Natural killer cell (primary cell): ENCODE measurements around the gene HSPA12A. TPM values are rescaled to one million over a fixed set of nuclear protein-coding genes. Genes with fewer than 3 reads are reported as not detected.

ENCODE experiments used
- ATAC-seq, 3 donors: fragments of 150-1000 bp in 2 of 3; fragments of 200-7000 bp in 1 of 3; cut with Tn5 transposase; 1 replicate in 1 of 3; 2 replicates in 2 of 3; pipeline ENCODE4 v1.10.0; 2021; ENCODE audit warnings: mild to moderate bottlenecking in 2 of 3, moderate library complexity in 2 of 3
- DNase-seq, 2 donors: peaks; one replicate each; pipeline versions ENCODE4 v3.0.0 to v3.0.0-alpha.2; 2013 to 2021; ENCODE audit warnings: mixed read lengths in 1 of 2
- H3K27ac ChIP-seq: one replicate; pipeline ENCODE4 v1.5.1; 2013; ENCODE audit warnings: mild to moderate bottlenecking, low read length
- H3K27me3 ChIP-seq: one replicate; pipeline ENCODE4 v1.6.1; 2013; ENCODE audit warnings: low read length; ENCODE audit not compliant: control insufficient read depth, insufficient read depth
- H3K36me3 ChIP-seq: one replicate; pipeline ENCODE4 v1.6.1; 2013; ENCODE audit warnings: low read length; ENCODE audit not compliant: control insufficient read depth, insufficient read depth
- H3K4me1 ChIP-seq: one replicate; pipeline ENCODE4 v1.6.1; 2013; ENCODE audit warnings: low read length; ENCODE audit not compliant: control insufficient read depth, insufficient read depth
- H3K4me3 ChIP-seq: one replicate; pipeline ENCODE4 v1.5.1; 2013; ENCODE audit warnings: low read length
- H3K9me3 ChIP-seq: one replicate; pipeline ENCODE4 v1.6.1; 2013; ENCODE audit warnings: low read length; ENCODE audit not compliant: control insufficient read depth, insufficient read depth
- H3K27ac Mint-ChIP-seq, 2 donors: one replicate each; pipeline ENCODE4 v1.8.0; 2022; ENCODE audit warnings: mild to moderate bottlenecking in 2 of 2, mixed read lengths in 2 of 2, moderate library complexity in 1 of 2
- H3K27me3 Mint-ChIP-seq, 2 donors: one replicate each; pipeline ENCODE4 v1.8.0; 2022; ENCODE audit warnings: low read depth in 2 of 2, mixed read lengths in 2 of 2
- H3K36me3 Mint-ChIP-seq: one replicate; pipeline ENCODE4 v1.8.0; 2022; ENCODE audit warnings: mixed read lengths
- H3K4me1 Mint-ChIP-seq, 2 donors: one replicate each; pipeline ENCODE4 v1.8.0; 2022; ENCODE audit warnings: mixed read lengths in 2 of 2
- H3K4me3 Mint-ChIP-seq: one replicate; pipeline ENCODE4 v1.8.0; 2022; ENCODE audit warnings: mild to moderate bottlenecking, moderate library complexity, mixed read lengths
- H3K9me3 Mint-ChIP-seq, 2 donors: one replicate each; pipeline ENCODE4 v1.8.0; 2022; ENCODE audit warnings: mixed read lengths in 2 of 2
- whole genome bisulfite sequencing: methylation state at CpG from one replicate; pipeline ENCODE4 v1.1.7; 2013; ENCODE audit warnings: missing lambda C conversion rate; ENCODE audit not compliant: insufficient coverage; 5-methylcytosine and 5-hydroxymethylcytosine counted together
- intact Hi-C: fragments of 100-400 bp; cut with micrococcal nuclease; formaldehyde crosslinking; loops from one replicate; pipeline ENCODE4 v1.14.2; 2022
- total RNA-seq, 4 donors: library from RNA; stranded (reverse); fragments of 120-200 nt in 1 of 4; gene quantifications; one replicate each; pipeline versions ENCODE4 v1.2.3 to v1.2.4, GENCODE V29; 2013 to 2022
- TF ChIP-seq, protein P1 (sequence below): fragments of 200-600 bp; IDR thresholded peaks from one replicate; pipeline ENCODE4 v1.8.0; 2022; ENCODE audit warnings: antibody characterized with exemption

HSPA12A gene
- total RNA-seq, 3 donors from 2014 or later (not counting 1 experiment from before 2014, with no cell fraction given): 0.43 TPM; not detected in 2

- TF ChIP-seq, protein P1, sequence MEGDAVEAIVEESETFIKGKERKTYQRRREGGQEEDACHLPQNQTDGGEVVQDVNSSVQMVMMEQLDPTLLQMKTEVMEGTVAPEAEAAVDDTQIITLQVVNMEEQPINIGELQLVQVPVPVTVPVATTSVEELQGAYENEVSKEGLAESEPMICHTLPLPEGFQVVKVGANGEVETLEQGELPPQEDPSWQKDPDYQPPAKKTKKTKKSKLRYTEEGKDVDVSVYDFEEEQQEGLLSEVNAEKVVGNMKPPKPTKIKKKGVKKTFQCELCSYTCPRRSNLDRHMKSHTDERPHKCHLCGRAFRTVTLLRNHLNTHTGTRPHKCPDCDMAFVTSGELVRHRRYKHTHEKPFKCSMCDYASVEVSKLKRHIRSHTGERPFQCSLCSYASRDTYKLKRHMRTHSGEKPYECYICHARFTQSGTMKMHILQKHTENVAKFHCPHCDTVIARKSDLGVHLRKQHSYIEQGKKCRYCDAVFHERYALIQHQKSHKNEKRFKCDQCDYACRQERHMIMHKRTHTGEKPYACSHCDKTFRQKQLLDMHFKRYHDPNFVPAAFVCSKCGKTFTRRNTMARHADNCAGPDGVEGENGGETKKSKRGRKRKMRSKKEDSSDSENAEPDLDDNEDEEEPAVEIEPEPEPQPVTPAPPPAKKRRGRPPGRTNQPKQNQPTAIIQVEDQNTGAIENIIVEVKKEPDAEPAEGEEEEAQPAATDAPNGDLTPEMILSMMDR: no peak
- H3K27ac Mint-ChIP-seq: no peak overlapping the region
- H3K27me3 Mint-ChIP-seq: peaks cover 0 to 7% of the 10 kb centered on the region in 2 donors
Observed at GRCh38 chr10:116657863-116658551, 84.4 kb downstream of the HSPA12A start.

GRCh38 chr10:116656044-116656443, 86.3 kb downstream of the HSPA12A start:
- H3K4me3 ChIP-seq: no peak overlapping the region
- Mint-ChIP-seq H3K36me3 (no peaks in the 10 kb centered on the region), H3K27me3 (peaks cover 0 to 10% of the 10 kb centered on the region in 2 donors), H3K9me3 (peaks cover 2 to 3% of the 10 kb centered on the region in 2 donors), H3K27ac (no peak overlapping the region), H3K4me3 (no peak overlapping the region), H3K4me1 (no peaks in the 10 kb centered on the region)
- no peaks in the 10 kb centered on the region for H3K27me3 ChIP-seq
- H3K9me3 ChIP-seq: no peaks in the 10 kb centered on the region
- intact Hi-C loops: no loop called here
- H3K4me1 ChIP-seq: no peaks in the 10 kb centered on the region
- no peaks in the 10 kb centered on the region for H3K36me3 ChIP-seq
- no peak overlapping the region for H3K27ac ChIP-seq
- WGBS: 89% methylated on average over 2 of the region's 4 CpGs
- TF ChIP-seq, protein P1: no peak
- ATAC-seq (no peak), DNase-seq (no peak)

More at GRCh38 chr10:116657863-116658551, 84.4 kb downstream of the HSPA12A start:
- intact Hi-C loops: no loop called here
- 79% methylated on average over 4 of the region's 5 CpGs for WGBS
- H3K9me3 ChIP-seq: no peaks in the 10 kb centered on the region
- no peaks in the 10 kb centered on the region for H3K36me3 ChIP-seq
- no peaks in the 10 kb centered on the region for H3K4me1 ChIP-seq
- H3K4me1 Mint-ChIP-seq: no peaks in the 10 kb centered on the region
- ATAC-seq (no peak), DNase-seq (no peak)
- H3K9me3 Mint-ChIP-seq: peaks cover 0 to 2% of the 10 kb centered on the region in 2 donors
- no peaks in the 10 kb centered on the region for H3K36me3 Mint-ChIP-seq
- no peak overlapping the region for H3K4me3 Mint-ChIP-seq
- H3K4me3 ChIP-seq: no peak overlapping the region
- no peak overlapping the region for H3K27ac ChIP-seq
- no peaks in the 10 kb centered on the region for H3K27me3 ChIP-seq

DNA sequence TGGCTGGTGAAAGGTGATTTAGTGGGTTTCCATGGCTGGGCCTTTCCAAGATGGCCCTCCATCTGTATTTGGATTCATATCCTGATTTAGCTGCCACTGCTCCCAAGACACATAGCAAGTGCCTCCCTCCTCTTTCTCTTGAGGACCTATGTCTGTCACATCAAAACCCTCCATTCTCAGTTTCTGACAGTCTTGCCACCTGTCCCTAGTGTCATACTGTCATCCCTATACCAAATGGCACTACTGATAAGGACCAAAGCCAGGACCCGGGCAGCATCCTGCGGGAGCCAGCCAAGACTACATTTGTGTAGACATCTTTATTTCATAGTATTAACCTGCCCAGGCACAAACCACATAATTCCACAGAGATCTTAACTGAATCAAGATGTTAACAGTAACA, 86.8 kb downstream of the HSPA12A start:
- H3K36me3 ChIP-seq: no peaks in the 10 kb centered on the region
- H3K27ac ChIP-seq: no peak overlapping the region
- peaks cover 2 to 3% of the 10 kb centered on the region in 2 donors for H3K9me3 Mint-ChIP-seq
- H3K9me3 ChIP-seq: no peaks in the 10 kb centered on the region
- no peak overlapping the region for H3K27ac Mint-ChIP-seq
- H3K4me3 Mint-ChIP-seq: no peak overlapping the region
- WGBS: 91% methylated on average over 2 of the region's 2 CpGs
- TF ChIP-seq, protein P1: no peak
- no peak for ATAC-seq
- H3K4me1 ChIP-seq: no peaks in the 10 kb centered on the region
- peaks cover 0 to 10% of the 10 kb centered on the region in 2 donors for H3K27me3 Mint-ChIP-seq
- no peaks in the 10 kb centered on the region for H3K36me3 Mint-ChIP-seq
- intact Hi-C loops: no loop called here
- H3K27me3 ChIP-seq: no peaks in the 10 kb centered on the region
- no peak for DNase-seq
- no peak overlapping the region for H3K4me3 ChIP-seq
- H3K4me1 Mint-ChIP-seq: no peaks in the 10 kb centered on the region

GRCh38 chr10:116654816-116655215, 87.5 kb downstream of the HSPA12A start:
- TF ChIP-seq, protein P1: no peak
- Histone ChIP-seq H3K27me3 (no peaks in the 10 kb centered on the region), H3K9me3 (no peaks in the 10 kb centered on the region), H3K4me3 (no peak overlapping the region), H3K36me3 (no peaks in the 10 kb centered on the region), H3K4me1 (no peaks in the 10 kb centered on the region), H3K27ac (no peak overlapping the region)
- Mint-ChIP-seq H3K4me3 (no peak overlapping the region), H3K4me1 (no peaks in the 10 kb centered on the region), H3K36me3 (no peaks in the 10 kb centered on the region), H3K27me3 (peaks cover 0 to 10% of the 10 kb centered on the region in 2 donors), H3K9me3 (peaks cover 2 to 3% of the 10 kb centered on the region in 2 donors), H3K27ac (no peak overlapping the region)
- WGBS: 53% methylated on average over 4 of the region's 4 CpGs
- intact Hi-C loops: no loop called here
- ATAC-seq: no peak
- DNase-seq: no peak
